GM21786 (cell line): ENCODE data around the gene MAGEF1.

Experiments used
- ATAC-seq: cut with Tn5 transposase; IDR thresholded peaks from one replicate; pipeline ENCODE4 v1.9.1; 2021; ENCODE audit not compliant: unreplicated experiment

The MAGEF1 gene

GRCh38 chr3:184670091-184670602, 41.7 kb downstream of the MAGEF1 start:
- ATAC-seq, result no peak

DNA sequence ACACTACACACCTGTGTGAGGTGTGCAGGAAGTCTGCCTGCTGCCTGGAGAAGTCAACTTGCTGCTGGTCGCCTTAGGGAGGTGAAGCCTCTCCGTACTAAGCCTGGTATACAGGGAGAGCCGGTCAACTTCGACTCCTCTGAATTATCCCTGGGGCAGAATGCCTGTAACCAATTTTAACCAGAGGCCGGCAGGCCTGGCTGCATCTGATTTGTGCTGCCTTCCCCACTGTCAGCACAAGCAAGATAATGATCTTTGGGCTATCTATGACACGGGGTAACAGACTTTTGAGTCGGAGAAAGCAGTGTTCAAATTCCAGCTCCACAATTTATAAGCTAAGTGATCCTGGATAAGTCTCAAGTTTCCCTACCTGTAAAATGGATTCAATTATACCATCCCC, 42.3 kb downstream of the MAGEF1 start:
- ATAC-seq, result no peak

- ATAC-seq, result no peak
Measured at GRCh38 chr3:184666442-184666841, 45.4 kb downstream of the MAGEF1 start.

- ATAC-seq, result no peak
Measured at GRCh38 chr3:184665101-184665500, 46.8 kb downstream of the MAGEF1 start.

GRCh38 chr3:184663756-184664155, 48.1 kb downstream of the MAGEF1 start:
- ATAC-seq, result no peak

GRCh38 chr3:184663356-184663755, 48.5 kb downstream of the MAGEF1 start:
- ATAC-seq, result no peak

DNA sequence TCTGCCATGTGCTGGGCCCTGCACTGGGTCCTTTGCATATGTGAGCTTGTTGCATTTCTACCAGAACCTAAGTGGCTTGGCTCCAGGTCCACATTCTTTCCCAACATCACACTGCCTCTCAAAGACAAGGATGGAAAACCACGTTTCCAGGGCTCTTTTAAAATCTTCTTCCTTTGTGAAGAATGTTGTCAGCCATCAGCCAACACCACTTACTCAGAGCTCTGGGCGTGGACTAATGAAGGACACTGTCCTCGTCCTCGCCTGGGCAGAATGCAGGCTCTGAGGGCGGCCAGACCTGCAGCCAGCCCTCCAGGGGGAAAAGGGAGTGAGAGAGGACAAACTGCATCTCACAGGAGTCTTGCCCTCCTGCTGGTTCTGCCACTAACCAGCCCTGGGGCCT, 49.7 kb downstream of the MAGEF1 start:
- ATAC-seq, result no peak

DNA sequence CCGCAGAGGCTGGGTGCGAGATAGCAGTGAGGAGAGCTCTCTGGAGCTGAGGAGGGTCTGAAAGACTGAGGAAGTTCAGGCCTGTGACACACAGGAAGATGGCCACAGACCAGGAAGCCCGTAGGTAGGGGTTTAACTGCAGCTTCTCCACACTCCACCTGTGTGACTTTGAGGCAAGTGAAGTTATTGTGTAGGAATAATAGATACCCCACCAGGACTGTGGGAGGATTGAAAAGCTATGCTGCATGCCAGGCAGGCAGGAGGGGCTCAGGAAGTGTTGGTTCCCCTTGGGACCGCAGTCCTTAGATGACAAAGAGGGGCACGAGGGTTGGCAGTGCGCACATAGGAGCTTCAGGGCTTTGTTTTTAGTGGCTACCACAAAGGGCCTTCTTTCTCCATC, 50.9 kb downstream of the MAGEF1 start:
- ATAC-seq, result no peak
